HepG2 (cell line): ENCODE measurements around the gene FDXR. TPM values are rescaled to one million over a fixed set of nuclear protein-coding genes. Genes with fewer than 3 reads are reported as not detected.
A peak's percentile ranks its signal among the peaks of the same experiment; 100 is the strongest.

Experiments
- CBX5 ChIP-seq: sonication (generic); formaldehyde crosslinking; IDR thresholded peaks from 2 replicates; pipeline ENCODE4 v1.4.0; 2020; ENCODE audit warnings: missing genetic modification reagents, borderline replicate concordance
- FOXO4 ChIP-seq: sonication (generic); formaldehyde crosslinking; conservative IDR thresholded peaks from 2 replicates; pipeline ENCODE4 v1.8.1; 2023; ENCODE audit warnings: missing genetic modification reagents
- GPN1 ChIP-seq: sonication (generic); formaldehyde crosslinking; IDR thresholded peaks from 2 replicates; pipeline ENCODE4 v1.5.1; 2020; ENCODE audit warnings: missing genetic modification reagents, borderline replicate concordance
- HHEX ChIP-seq: IDR thresholded peaks from 2 replicates; pipeline ENCODE4 v1.6.1; 2016; ENCODE audit warnings: control low read depth
- MTA3 ChIP-seq: sonication (generic); formaldehyde crosslinking; IDR thresholded peaks from 2 replicates; pipeline ENCODE4 v1.4.0; 2020; ENCODE audit warnings: missing genetic modification reagents
- NFAT5 ChIP-seq: sonication (generic); formaldehyde crosslinking; IDR thresholded peaks from 2 replicates; pipeline ENCODE4 v1.4.0; 2020; ENCODE audit warnings: missing genetic modification reagents
- NR2C2 ChIP-seq: sonication (generic); formaldehyde crosslinking; IDR thresholded peaks from 2 replicates; pipeline ENCODE4 v1.4.0; 2020; ENCODE audit warnings: missing genetic modification reagents, mild to moderate bottlenecking, moderate library complexity, borderline replicate concordance
- NR2F2 ChIP-seq: IDR thresholded peaks from 2 replicates; pipeline ENCODE4 v1.6.1; 2012; ENCODE audit warnings: low read depth, inconsistent platforms, borderline replicate concordance
- PLRG1 ChIP-seq: fragments of 450-650 bp; conservative IDR thresholded peaks from 2 replicates; pipeline ENCODE4 v1.6.1; 2016
- RBAK ChIP-seq: sonication (generic); formaldehyde crosslinking; IDR thresholded peaks from 2 replicates; pipeline ENCODE4 v1.5.1; 2020; ENCODE audit warnings: mild to moderate bottlenecking, missing genetic modification reagents
- TAF15 ChIP-seq: fragments of 200-400 bp; formaldehyde crosslinking; IDR thresholded peaks from one replicate; pipeline ENCODE4 v1.6.1; 2018; ENCODE audit warnings: mild to moderate bottlenecking, low read depth, low read length; ENCODE audit not compliant: poor library complexity, severe bottlenecking
- USF2 ChIP-seq, 2 experiments: sonication (generic) in 1 of 2; formaldehyde crosslinking in 1 of 2; IDR thresholded peaks; 2 replicates each; pipeline versions ENCODE4 v1.5.1 to v1.6.1; 2011 to 2020; ENCODE audit warnings: borderline replicate concordance in 1 of 2, low read depth in 1 of 2, low read length in 1 of 2, mild to moderate bottlenecking in 1 of 2, missing genetic modification reagents in 1 of 2, moderate library complexity in 1 of 2
- ZBTB46 ChIP-seq: sonication (generic); formaldehyde crosslinking; IDR thresholded peaks from 2 replicates; pipeline ENCODE4 v1.4.0; 2020; ENCODE audit warnings: mild to moderate bottlenecking, missing genetic modification reagents, borderline replicate concordance
- ZNF121 ChIP-seq: sonication (generic); formaldehyde crosslinking; IDR thresholded peaks from 2 replicates; pipeline ENCODE4 v1.5.0; 2020; ENCODE audit warnings: mild to moderate bottlenecking, missing genetic modification reagents
- ZNF136 ChIP-seq: sonication (generic); formaldehyde crosslinking; IDR thresholded peaks from 2 replicates; pipeline ENCODE4 v1.8.1; 2022; ENCODE audit warnings: low read depth, mild to moderate bottlenecking, moderate library complexity, missing genetic modification reagents
- ZNF382 ChIP-seq: sonication (generic); formaldehyde crosslinking; IDR thresholded peaks from 2 replicates; pipeline ENCODE4 v1.5.0; 2020; ENCODE audit warnings: missing genetic modification reagents, mild to moderate bottlenecking, borderline replicate concordance
- ZNF451 ChIP-seq: sonication (generic); formaldehyde crosslinking; IDR thresholded peaks from 2 replicates; pipeline ENCODE4 v1.5.0; 2020; ENCODE audit warnings: mild to moderate bottlenecking, missing genetic modification reagents
- ZNF720 ChIP-seq: sonication (generic); formaldehyde crosslinking; IDR thresholded peaks from 2 replicates; pipeline ENCODE4 v1.4.0; 2020; ENCODE audit warnings: missing genetic modification reagents
- polyA plus RNA-seq, 8 experiments: library from polyadenylated mRNA; depleted of rRNA in 3 of 8; stranded (reverse) in 7 of 8; unstranded in 1 of 8; fragments of >200 nt; fragmentation: Illumina TruSeq in 4 of 8; extraction: Trizol in 4 of 8; gene quantifications; 2 replicates each; pipeline versions ENCODE4 v1.2.1 to v1.2.3, GENCODE V29; 2011 to 2016; ENCODE audit warnings: low read depth in 4 of 8, missing spikeins in 1 of 8, mixed read lengths in 1 of 8; ENCODE audit not compliant: insufficient read depth in 1 of 8
- total RNA-seq, 5 experiments: library from RNA; depleted of rRNA; stranded (reverse); fragments of >200 nt; fragmentation: Illumina TruSeq; extraction: Trizol; gene quantifications; 2 replicates each; pipeline ENCODE4 v1.2.3, GENCODE V29; 2016; ENCODE audit warnings: low read depth in 1 of 5

The FDXR gene
- total and polyA plus RNA-seq, 2 of the 13 experiments (the other 11 are each of a cell fraction or from before 2014, with no cell fraction given): 23.4 to 116 TPM

- TF ChIP-seq ZBTB46 (CRISPR knock-in tag) (no peak), USF2 (IDR thresholded peaks at IDR 0.05; ENCODE audit: low read depth, low read length) (peak; percentile 99), USF2 (CRISPR knock-in tag; IDR thresholded peaks at IDR 0.05; ENCODE audit: borderline replicate concordance) (peak; percentile 99), PLRG1 (no peak), ZNF121 (CRISPR knock-in tag) (no peak), RBAK (CRISPR knock-in tag) (no peak), NR2F2 (peak; percentile 69; the same call in 1 of the 2 replicates), ZNF136 (CRISPR knock-in tag) (no peak), TAF15 (no peak), CBX5 (CRISPR knock-in tag) (peak; percentile 83; the same call in 1 of the 2 replicates), NR2C2 (peak; percentile 63), FOXO4 (CRISPR knock-in tag) (no peak), ZNF720 (CRISPR knock-in tag) (no peak), NFAT5 (CRISPR knock-in tag) (peak; percentile 73; the same call in 1 of the 2 replicates), GPN1 (CRISPR knock-in tag) (no peak), MTA3 (no peak), ZNF451 (CRISPR knock-in tag) (peak; percentile 40; the same call in 1 of the 2 replicates), ZNF382 (CRISPR knock-in tag) (no peak), HHEX (CRISPR knock-in tag) (0 out of 2 replicates have a peak, but pooled peaks have one; percentile 29)
Measured at GRCh38 chr17:74873037-74873873, 461 bp upstream of the FDXR start (continued).
